22Rv1 (cell line): Measurements from ENCODE around the gene RSBN1L.
"Not testable (repeated sequence)": the region's sequence is repeated elsewhere in the genome, so short reads cannot be mapped to it uniquely, and the experiment has no call there.

Source experiments
- H3K27ac ChIP-seq: fragments of 450-650 bp; 2 replicates; pipeline ENCODE4 v1.5.1; 2017
- ZFX ChIP-seq: fragments of 450-650 bp; IDR thresholded peaks from 2 replicates; pipeline ENCODE4 v1.6.1; 2017; ENCODE audit warnings: antibody characterized with exemption, borderline replicate concordance
- TF ChIP-seq, protein P1 (sequence below): fragments of 450-650 bp; IDR thresholded peaks from 2 replicates; pipeline ENCODE4 v1.5.1; 2017; ENCODE audit warnings: mild to moderate bottlenecking

The RSBN1L gene

DNA sequence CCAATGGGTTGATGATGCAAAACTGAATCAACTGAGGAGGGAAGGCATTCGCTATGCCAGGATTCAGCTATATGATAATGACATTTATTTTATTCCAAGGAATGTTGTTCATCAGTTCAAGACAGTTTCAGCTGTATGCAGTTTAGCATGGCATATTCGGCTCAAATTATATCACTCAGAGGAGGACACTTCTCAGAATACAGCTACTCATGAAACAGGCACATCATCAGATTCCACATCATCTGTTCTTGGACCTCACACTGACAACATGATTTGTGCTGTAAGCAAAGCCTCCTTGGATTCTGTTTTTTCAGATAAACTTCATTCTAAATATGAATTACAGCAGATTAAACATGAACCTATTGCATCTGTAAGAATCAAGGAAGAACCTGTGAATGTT, 82.3 kb downstream of the RSBN1L start:
- no peak overlapping the region for H3K27ac ChIP-seq
- TF ChIP-seq, protein P1, sequence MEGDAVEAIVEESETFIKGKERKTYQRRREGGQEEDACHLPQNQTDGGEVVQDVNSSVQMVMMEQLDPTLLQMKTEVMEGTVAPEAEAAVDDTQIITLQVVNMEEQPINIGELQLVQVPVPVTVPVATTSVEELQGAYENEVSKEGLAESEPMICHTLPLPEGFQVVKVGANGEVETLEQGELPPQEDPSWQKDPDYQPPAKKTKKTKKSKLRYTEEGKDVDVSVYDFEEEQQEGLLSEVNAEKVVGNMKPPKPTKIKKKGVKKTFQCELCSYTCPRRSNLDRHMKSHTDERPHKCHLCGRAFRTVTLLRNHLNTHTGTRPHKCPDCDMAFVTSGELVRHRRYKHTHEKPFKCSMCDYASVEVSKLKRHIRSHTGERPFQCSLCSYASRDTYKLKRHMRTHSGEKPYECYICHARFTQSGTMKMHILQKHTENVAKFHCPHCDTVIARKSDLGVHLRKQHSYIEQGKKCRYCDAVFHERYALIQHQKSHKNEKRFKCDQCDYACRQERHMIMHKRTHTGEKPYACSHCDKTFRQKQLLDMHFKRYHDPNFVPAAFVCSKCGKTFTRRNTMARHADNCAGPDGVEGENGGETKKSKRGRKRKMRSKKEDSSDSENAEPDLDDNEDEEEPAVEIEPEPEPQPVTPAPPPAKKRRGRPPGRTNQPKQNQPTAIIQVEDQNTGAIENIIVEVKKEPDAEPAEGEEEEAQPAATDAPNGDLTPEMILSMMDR: no peak
- no peak for TF ChIP-seq ZFX

DNA sequence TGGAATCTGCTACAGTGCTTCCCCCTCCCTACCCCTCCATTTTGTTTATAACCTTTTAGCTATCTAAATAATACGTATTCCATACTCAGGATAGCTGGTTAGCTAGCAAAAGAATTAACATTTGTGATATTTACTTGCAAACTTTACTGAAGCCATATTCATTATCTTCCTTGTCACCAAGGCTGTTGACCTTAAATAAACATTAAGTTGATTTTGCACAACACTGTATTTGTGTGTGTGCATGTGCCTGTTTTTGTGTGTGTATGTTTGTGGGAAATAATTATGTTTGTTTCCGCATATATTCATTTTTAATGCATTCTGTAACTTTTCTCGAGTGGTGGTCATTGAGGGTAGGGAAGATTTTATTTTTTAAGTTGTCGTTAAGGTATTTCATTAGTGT, 86.1 kb downstream of the RSBN1L start:
- H3K27ac ChIP-seq: no peak overlapping the region
- no peak for TF ChIP-seq ZFX
- TF ChIP-seq, protein P1: no peak

DNA sequence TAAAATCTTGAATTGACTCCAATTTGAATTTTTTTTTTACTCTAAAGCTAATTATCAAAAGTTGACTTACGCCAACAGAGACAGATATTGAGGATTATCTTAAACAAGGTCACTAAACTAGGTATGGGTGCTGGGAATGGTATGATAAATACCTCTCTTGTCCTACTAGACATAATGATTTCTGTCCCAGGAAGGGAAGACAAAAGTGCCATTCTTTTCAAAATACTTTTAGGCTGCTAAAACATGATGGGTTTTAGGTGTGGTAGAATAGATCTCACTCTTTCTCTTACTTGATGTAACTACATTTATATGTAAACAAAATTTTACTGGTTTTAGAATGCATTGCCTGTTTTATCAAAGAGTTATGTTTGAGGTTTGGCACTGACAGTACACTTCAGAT, 86.9 kb downstream of the RSBN1L start:
- no peak overlapping the region for H3K27ac ChIP-seq

DNA sequence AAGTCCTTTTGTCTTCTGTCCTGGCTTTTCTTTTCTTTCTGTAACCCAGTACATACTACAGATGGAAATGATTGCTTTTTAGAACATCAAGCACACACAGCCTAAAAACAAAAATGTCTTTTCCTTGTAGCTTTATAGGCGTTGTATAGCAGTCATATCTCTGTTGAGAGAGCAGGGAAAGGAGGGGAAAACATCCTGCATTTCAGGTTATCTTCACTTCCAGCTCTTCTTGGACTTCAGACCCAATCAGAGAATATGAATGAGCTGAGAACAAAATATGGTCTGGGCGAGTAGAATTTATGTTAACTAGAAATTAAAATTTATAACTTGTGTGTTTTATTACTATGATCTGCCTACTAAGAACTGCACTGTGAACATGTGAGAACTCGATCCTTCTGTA, 87.3 kb downstream of the RSBN1L start:
- TF ChIP-seq ZFX: no peak
- TF ChIP-seq, protein P1: no peak
- no peak overlapping the region for H3K27ac ChIP-seq

More for the DNA sequence above, 86.9 kb downstream of the RSBN1L start:
- TF ChIP-seq, protein P1: no peak
- no peak for TF ChIP-seq ZFX

DNA sequence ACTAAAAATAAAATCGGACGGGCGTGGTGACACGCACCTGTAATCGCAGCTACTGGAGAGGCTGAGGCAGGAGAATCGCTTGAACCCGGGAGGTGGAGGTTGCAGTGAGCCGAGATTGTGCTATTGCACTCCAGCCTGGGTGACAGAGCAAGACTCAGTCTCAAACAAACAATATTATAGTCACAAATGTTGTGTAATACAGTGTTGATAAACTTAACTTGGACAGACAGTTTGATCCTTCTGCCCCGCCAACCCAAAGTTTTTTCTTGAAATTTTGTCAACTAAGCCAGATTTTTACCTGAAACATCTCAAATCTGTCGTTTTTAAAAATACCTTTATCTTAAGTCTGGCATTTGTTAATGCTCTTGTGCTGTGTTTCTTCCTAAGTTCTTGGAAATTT, 88.2 kb downstream of the RSBN1L start:
- H3K27ac ChIP-seq: not testable (repeated sequence)

DNA sequence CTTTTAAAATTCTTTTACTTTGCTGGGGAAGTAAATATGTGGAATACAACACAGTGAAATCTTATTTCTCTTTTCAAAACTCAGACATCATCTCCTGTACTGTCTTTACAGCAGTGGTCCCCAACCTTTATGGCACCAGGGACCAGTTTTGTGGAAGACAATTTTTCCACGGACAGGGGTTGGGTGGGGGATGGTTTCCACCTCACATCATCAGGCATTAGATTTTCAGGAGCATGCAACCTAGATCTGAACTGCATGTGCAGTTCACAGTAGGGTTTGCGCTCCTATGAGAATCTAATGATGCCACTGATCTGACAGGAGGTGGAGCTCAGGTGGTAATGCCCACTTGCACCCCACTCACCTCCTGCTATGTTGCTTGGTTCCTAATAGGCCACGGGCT, 89.8 kb downstream of the RSBN1L start:
- TF ChIP-seq, protein P1: no peak
- TF ChIP-seq ZFX: no peak
- no peak overlapping the region for H3K27ac ChIP-seq

DNA sequence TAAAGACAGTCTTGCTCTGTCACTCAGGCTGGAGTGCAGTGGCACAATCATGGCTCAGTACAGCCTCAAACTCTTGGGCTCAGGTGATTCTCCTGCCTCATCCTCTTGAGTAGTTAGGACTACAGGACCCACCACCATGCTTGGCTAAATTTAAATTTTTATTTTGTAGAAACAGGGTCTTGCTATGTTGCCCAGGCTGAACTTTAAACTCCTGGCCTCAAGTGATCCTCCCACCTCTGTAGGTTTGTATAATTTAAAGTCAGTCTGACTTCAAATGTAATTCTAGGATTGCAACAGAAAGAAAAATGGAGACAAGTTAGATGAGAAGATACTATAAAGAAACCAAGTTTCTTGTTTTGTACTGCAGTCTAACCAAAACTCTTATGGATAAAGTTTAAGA, 90.5 kb downstream of the RSBN1L start:
- TF ChIP-seq, protein P1: no peak
- TF ChIP-seq ZFX: no peak
- H3K27ac ChIP-seq: peak overlapping the region; percentile 24

DNA sequence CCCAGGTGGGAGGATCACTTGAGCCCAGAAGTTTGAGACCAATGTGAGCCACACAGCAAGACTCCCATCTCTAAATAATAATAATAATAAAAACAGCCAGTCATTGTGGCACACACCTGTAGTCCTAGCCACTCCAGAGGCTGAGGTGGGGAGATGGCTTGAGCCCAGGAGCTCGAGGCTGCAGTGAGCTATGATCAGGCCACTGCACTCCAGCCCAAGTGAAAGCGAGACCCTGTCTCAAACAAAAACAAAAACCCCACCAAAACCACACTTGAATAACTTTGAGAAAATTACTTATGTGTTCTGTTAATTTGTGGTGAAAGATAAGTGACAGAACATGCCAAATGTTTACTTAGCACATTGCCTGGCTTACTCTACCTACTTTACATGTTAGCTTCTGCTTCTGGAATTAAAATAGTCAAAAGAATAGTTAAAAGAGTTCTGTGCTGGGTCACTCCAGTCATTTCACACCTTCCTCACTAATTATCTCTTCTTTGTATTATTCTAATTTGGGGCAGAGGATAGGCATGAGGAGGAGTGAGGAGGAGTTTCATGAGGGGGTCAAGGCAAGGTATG, 92.2 kb downstream of the RSBN1L start:
- TF ChIP-seq, protein P1: no peak
- no peak for TF ChIP-seq ZFX
- H3K27ac ChIP-seq: no peak overlapping the region
